RWPE1 (cell line): ENCODE measurements around the gene FOXG1.

ENCODE experiments used
- CTCF ChIA-PET: fragments of 350-600 bp; sonication (Branson Sonifier 250); formaldehyde crosslinking; extraction: SDS; loops from one replicate; lab custom pipeline; 2021; lab: Yijun Ruan, JAX
- POLR2A ChIA-PET: fragments of 400-600 bp; formaldehyde crosslinking; extraction: SDS; loops from one replicate; lab custom pipeline; 2020; ENCODE audit warnings: antibody characterized with exemption; ENCODE audit not compliant: low non-redundant PET; lab: Yijun Ruan, JAX
- DNase-seq: peaks from one replicate; pipeline ENCODE4 v3.0.0; 2012; ENCODE audit warnings: low spot score
- H3K27ac ChIP-seq: fragments of 450-650 bp; 2 replicates; pipeline ENCODE4 v1.5.1; 2017
- TF ChIP-seq, protein P1 (sequence below): fragments of 450-650 bp; conservative IDR thresholded peaks from 2 replicates; pipeline ENCODE4 v1.5.1; 2017; ENCODE audit warnings: low read depth, mild to moderate bottlenecking

FOXG1 gene

DNA sequence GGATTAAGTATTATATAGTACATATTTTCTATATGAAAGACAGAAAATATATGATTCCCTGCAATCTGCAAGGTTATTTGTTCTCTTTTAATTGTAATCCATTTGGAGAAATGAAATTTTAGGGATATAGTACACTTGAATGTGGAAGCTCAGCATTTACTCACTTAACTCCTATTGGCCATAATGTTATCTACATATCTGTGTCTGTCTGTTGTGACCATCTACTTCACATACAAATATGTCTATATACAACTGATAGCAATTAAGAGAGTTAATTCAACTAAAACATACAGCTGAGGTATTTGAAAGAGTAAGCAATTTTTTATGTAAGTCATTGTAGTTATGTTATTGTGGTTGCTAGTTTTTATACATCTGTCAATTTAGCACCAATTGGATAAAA is 12.9 kb downstream of the FOXG1 start:
- ChIA-PET CTCF (no interaction called here), POLR2A (no interaction called here)
- TF ChIP-seq, protein P1, sequence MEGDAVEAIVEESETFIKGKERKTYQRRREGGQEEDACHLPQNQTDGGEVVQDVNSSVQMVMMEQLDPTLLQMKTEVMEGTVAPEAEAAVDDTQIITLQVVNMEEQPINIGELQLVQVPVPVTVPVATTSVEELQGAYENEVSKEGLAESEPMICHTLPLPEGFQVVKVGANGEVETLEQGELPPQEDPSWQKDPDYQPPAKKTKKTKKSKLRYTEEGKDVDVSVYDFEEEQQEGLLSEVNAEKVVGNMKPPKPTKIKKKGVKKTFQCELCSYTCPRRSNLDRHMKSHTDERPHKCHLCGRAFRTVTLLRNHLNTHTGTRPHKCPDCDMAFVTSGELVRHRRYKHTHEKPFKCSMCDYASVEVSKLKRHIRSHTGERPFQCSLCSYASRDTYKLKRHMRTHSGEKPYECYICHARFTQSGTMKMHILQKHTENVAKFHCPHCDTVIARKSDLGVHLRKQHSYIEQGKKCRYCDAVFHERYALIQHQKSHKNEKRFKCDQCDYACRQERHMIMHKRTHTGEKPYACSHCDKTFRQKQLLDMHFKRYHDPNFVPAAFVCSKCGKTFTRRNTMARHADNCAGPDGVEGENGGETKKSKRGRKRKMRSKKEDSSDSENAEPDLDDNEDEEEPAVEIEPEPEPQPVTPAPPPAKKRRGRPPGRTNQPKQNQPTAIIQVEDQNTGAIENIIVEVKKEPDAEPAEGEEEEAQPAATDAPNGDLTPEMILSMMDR = no peak
- no peak overlapping the region for H3K27ac ChIP-seq
- no peak for DNase-seq

- TF ChIP-seq, protein P1 = no peak
- POLR2A ChIA-PET = no interaction called here
- no peak overlapping the region for H3K27ac ChIP-seq
- DNase-seq = no peak
- CTCF ChIA-PET = interaction anchor here (0.6 kb wide), 1 partner anchor 9 kb away, joined by 3 read pairs; no protein-coding TSS in a partner anchor
Observed at GRCh38 chr14:28780843-28781820, 14.5 kb downstream of the FOXG1 start.

DNA sequence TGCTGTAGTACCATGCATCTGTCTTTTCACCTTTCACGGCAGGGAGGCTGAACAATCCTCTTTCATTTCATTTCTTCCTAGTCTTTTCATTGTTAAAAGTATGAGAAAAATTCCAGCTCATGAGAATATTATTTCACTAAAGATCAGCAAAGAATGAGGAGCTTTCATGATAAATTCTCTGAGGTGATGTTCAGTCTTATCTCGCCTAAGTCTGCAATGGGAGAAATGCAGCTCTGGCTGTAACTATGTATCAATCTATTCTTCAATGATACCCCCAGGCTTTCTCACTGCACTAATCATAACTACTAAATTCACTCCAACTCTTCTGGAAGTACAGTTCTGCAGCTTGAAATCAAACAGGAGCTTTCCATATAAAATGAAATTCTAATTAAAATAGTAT is 15.7 kb downstream of the FOXG1 start:
- ChIA-PET POLR2A (no interaction called here), CTCF (interaction anchor here (0.5 to 1.0 kb wide), 2 partner anchors 444 to 754 kb away, joined by 3 to 4 read pairs; no protein-coding TSS in a partner anchor)
- TF ChIP-seq, protein P1 = no peak
- no peak for DNase-seq
- H3K27ac ChIP-seq = no peak overlapping the region

- TF ChIP-seq, protein P1 = no peak
- no peak for DNase-seq
- no peak overlapping the region for H3K27ac ChIP-seq
- CTCF ChIA-PET = no interaction called here
- POLR2A ChIA-PET = no interaction called here
Observed at GRCh38 chr14:28783664-28784063, 17.1 kb downstream of the FOXG1 start.

DNA sequence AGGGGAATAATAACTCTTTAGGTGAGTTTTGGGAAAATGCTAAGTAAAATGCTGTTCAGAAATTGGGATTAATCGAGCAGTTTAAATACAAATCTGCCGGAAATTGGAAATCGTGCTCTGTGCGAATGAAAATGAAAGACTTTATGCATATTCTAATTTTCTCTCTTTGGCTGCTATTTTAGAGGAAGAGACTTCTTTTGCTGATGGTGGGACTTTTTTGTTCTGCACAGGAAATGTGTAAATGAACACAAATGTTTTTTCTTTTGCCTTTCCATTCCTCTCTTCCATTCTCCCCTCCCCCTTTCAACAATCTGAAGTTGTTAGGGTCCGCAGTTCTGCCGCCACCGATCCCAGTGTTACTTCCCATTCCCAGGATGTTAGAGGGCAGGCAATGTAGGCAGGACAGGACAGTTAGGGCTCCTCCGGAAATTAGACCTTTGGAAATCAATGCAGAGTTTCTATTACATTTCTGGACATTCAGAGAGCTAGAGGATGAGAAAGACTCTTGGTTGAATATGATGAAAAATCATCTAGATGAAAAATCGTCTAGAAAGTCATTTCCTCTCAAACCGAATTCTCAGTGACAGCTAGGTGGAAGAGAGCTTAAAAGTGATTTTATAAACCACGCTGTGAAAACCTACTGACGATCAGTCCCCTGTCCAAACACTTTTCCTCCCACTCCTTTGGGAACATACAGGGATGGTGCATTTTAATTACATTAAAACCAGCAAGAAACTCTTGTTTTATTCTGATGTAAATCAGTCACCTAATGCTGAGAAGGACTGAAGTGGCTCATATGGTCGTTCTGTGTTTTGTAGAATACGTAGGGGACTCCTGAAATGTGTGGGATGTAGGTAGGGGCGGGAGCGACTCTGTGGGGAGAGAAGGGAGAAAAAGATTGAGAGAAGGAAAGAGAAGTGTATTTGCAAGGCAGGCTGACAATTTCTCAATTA is 17.8 kb downstream of the FOXG1 start:
- DNase-seq = no peak
- ChIA-PET POLR2A (no interaction called here), CTCF (interaction anchor here (0.6 to 0.7 kb wide), 3 partner anchors 43 to 145 kb away, joined by 3 read pairs; no protein-coding TSS in a partner anchor)
- TF ChIP-seq, protein P1 = no peak
- H3K27ac ChIP-seq = no peak overlapping the region
